Liver (tissue), 3 donors: Measurements from ENCODE around the gene ANO4.

Experiments
- ATF3 ChIP-seq: IDR thresholded peaks from 2 replicates; pipeline ENCODE4 v1.6.1; 2016; ENCODE audit warnings: antibody characterized with exemption
- CTCF ChIP-seq: fragments of 150-350 bp; IDR thresholded peaks from 2 replicates; pipeline ENCODE4 v1.5.1; 2017; ENCODE audit warnings: improper control_type of control experiment, low read depth, low read length; ENCODE audit not compliant: missing input control
- EGR1 ChIP-seq, 2 donors: IDR thresholded peaks; 2 replicates each; pipeline ENCODE4 v1.6.1; 2016 to 2018; ENCODE audit warnings: antibody characterized with exemption in 2 of 2, low read depth in 2 of 2
- FOXA1 ChIP-seq: IDR thresholded peaks from 2 replicates; pipeline ENCODE4 v1.6.1; 2016; ENCODE audit warnings: antibody characterized with exemption
- GABPA ChIP-seq, 2 donors: IDR thresholded peaks in 1 of 2; conservative IDR thresholded peaks in 1 of 2; 2 replicates each; pipeline ENCODE4 v1.6.1; 2016; ENCODE audit warnings: antibody characterized with exemption in 2 of 2, mild to moderate bottlenecking in 1 of 2, moderate library complexity in 1 of 2
- JUND ChIP-seq, 2 donors: IDR thresholded peaks; 2 replicates each; pipeline ENCODE4 v1.6.1; 2016; ENCODE audit warnings: antibody characterized with exemption in 2 of 2
- MAX ChIP-seq: IDR thresholded peaks from 2 replicates; pipeline ENCODE4 v1.6.1; 2016; ENCODE audit warnings: antibody characterized with exemption
- RAD21 ChIP-seq, 2 donors: IDR thresholded peaks; 2 replicates each; pipeline ENCODE4 v1.6.1; 2016; ENCODE audit warnings: antibody characterized with exemption in 2 of 2, mild to moderate bottlenecking in 2 of 2
- RXRA ChIP-seq, 2 donors: IDR thresholded peaks; 2 replicates each; pipeline ENCODE4 v1.6.1; 2017 to 2018; ENCODE audit warnings: antibody characterized with exemption in 2 of 2, mild to moderate bottlenecking in 1 of 2
- SP1 ChIP-seq: IDR thresholded peaks from 2 replicates; pipeline ENCODE4 v1.6.1; 2018; ENCODE audit warnings: antibody characterized with exemption, mild to moderate bottlenecking
- TAF1 ChIP-seq: conservative IDR thresholded peaks from 2 replicates; pipeline ENCODE4 v1.6.1; 2016; ENCODE audit warnings: antibody characterized with exemption, mild to moderate bottlenecking
- YY1 ChIP-seq: IDR thresholded peaks from 2 replicates; pipeline ENCODE4 v1.6.1; 2016; ENCODE audit warnings: antibody characterized with exemption, mild to moderate bottlenecking
- TF ChIP-seq, protein P1 (sequence below): IDR thresholded peaks from 2 replicates; pipeline ENCODE4 v1.6.1; 2016; ENCODE audit warnings: antibody characterized with exemption, mild to moderate bottlenecking
- TF ChIP-seq, protein P2 (sequence below): IDR thresholded peaks from 2 replicates; pipeline ENCODE4 v1.6.1; 2016; ENCODE audit warnings: antibody characterized with exemption
- donor health status: healthy.
- donor health status: healthy.

GRCh38 chr12:100767371-100767770, 27.2 kb upstream of the ANO4 start:
- TF ChIP-seq, protein P1, sequence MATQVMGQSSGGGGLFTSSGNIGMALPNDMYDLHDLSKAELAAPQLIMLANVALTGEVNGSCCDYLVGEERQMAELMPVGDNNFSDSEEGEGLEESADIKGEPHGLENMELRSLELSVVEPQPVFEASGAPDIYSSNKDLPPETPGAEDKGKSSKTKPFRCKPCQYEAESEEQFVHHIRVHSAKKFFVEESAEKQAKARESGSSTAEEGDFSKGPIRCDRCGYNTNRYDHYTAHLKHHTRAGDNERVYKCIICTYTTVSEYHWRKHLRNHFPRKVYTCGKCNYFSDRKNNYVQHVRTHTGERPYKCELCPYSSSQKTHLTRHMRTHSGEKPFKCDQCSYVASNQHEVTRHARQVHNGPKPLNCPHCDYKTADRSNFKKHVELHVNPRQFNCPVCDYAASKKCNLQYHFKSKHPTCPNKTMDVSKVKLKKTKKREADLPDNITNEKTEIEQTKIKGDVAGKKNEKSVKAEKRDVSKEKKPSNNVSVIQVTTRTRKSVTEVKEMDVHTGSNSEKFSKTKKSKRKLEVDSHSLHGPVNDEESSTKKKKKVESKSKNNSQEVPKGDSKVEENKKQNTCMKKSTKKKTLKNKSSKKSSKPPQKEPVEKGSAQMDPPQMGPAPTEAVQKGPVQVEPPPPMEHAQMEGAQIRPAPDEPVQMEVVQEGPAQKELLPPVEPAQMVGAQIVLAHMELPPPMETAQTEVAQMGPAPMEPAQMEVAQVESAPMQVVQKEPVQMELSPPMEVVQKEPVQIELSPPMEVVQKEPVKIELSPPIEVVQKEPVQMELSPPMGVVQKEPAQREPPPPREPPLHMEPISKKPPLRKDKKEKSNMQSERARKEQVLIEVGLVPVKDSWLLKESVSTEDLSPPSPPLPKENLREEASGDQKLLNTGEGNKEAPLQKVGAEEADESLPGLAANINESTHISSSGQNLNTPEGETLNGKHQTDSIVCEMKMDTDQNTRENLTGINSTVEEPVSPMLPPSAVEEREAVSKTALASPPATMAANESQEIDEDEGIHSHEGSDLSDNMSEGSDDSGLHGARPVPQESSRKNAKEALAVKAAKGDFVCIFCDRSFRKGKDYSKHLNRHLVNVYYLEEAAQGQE = no peak
- TF ChIP-seq CTCF (no peak), SP1 (no peak), RAD21 (IDR thresholded peaks at IDR 0.05) (no peak), TAF1 (no peak), JUND (IDR thresholded peaks at IDR 0.05) (no peak), YY1 (no peak), RXRA (IDR thresholded peaks at IDR 0.05) (no peak), MAX (no peak), EGR1 (IDR thresholded peaks at IDR 0.05; ENCODE audit: low read depth in 2 of 2) (no peak), GABPA (IDR thresholded peaks at IDR 0.05 in 1 of 2, conservative IDR thresholded peaks at IDR 0.05 in 1 of 2) (no peak), FOXA1 (no peak), ATF3 (no peak)
- TF ChIP-seq, protein P2, sequence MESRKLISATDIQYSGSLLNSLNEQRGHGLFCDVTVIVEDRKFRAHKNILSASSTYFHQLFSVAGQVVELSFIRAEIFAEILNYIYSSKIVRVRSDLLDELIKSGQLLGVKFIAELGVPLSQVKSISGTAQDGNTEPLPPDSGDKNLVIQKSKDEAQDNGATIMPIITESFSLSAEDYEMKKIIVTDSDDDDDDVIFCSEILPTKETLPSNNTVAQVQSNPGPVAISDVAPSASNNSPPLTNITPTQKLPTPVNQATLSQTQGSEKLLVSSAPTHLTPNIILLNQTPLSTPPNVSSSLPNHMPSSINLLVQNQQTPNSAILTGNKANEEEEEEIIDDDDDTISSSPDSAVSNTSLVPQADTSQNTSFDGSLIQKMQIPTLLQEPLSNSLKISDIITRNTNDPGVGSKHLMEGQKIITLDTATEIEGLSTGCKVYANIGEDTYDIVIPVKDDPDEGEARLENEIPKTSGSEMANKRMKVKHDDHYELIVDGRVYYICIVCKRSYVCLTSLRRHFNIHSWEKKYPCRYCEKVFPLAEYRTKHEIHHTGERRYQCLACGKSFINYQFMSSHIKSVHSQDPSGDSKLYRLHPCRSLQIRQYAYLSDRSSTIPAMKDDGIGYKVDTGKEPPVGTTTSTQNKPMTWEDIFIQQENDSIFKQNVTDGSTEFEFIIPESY = no peak
